GM21381 (cell line): ENCODE data around the gene TIMM17A.
"Not testable (repeated sequence)": the region's sequence is repeated elsewhere in the genome, so short reads cannot be mapped to it uniquely, and the experiment has no call there.

Source experiments
- ATAC-seq: cut with Tn5 transposase; IDR thresholded peaks from one replicate; pipeline ENCODE4 v1.9.1; 2021; ENCODE audit warnings: mild to moderate bottlenecking, moderate library complexity; ENCODE audit not compliant: unreplicated experiment

The TIMM17A gene

DNA sequence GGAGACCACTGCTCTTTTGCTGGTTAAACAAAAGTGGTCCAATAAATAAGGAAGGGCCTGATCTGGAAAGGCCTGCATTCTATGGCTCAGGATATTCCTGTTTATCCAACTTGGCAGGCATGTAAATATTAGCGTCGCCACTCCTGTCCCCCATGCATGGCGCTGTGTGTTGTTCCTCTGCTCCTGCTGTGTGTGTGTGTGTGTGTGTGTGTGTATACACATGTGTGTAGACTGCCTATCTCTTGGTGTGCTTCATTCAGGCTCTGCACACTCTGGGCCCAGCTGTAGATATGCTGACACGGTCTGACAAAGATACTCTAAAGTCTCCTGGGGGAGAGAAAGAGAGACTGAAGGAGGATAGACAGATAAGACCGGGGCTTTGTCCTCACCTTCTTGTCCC, 15.7 kb upstream of the TIMM17A start:
- ATAC-seq = no peak

GRCh38 chr1:201940316-201940715, 15.0 kb upstream of the TIMM17A start:
- not testable (repeated sequence) for ATAC-seq

DNA sequence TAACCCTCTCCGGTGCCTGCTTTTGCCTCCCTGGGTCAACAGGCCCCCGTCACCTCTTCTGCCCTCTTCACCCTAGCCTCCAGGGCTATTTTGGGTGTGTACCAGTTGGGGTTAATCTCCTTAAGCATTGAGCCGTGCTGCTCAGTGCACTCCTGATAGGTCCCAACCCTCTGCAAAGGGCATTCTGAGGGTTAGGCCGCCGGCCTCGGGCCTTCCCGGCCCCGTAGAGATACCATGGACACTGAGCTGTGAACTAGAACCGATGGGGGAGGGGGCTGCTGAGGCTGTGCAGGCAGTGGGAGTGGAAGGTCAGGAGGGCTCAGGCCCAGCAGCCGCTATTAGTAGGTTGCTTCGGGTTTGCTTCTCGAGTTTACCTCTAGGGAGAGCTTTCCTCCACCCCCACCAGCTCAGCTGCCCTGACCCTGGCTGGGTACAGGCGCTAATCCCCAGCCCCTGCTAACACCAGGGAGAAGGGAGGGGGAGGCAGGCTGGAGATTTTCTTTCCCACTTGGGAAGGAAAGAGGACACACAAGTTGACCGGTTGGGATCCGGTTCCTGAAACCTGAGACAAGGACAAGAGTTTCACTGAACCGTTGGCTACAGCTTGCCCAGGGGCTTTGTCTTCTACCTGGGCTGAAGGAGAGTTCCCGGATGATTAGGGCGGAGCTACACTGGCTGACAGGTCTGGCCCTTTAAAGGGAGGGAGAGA, 13.7 kb upstream of the TIMM17A start:
- ATAC-seq = no peak

DNA sequence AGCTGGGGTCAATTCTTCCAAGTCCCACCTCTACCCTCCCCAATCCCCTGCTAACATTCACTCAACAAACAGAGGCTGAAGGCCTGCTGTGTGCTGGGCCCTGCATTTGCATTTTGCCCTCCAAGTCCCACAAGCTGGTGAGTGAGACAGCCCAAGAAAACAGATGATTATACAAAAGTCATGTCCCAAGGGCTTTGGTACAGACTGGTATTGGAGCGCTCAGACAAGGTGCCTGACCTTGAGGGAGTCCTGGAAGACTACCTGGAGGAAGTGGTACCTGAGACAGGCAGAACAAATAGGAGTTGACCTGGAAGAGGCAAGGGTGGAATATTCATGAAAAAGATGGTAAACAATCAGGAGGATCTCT, 13.2 kb upstream of the TIMM17A start:
- ATAC-seq = no peak

DNA sequence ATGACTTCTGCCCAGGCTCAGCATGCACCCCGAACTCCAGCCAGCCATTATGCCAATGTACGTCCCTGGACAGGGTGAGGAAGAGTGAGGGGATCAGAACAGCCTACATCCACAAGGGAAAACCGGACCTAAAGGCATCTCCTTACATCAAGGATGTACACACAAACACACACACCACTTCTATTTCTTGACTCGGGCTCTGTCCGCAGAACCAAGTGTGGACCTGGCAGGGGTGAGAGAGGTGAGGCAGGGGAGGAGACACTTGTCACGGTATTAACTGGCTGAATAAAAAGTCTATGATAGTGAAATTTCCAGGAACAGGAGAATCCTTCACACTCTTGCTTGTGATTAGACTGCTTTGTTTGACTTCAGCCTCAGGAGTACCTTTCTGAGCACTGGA, 11.3 kb upstream of the TIMM17A start:
- no peak for ATAC-seq

DNA sequence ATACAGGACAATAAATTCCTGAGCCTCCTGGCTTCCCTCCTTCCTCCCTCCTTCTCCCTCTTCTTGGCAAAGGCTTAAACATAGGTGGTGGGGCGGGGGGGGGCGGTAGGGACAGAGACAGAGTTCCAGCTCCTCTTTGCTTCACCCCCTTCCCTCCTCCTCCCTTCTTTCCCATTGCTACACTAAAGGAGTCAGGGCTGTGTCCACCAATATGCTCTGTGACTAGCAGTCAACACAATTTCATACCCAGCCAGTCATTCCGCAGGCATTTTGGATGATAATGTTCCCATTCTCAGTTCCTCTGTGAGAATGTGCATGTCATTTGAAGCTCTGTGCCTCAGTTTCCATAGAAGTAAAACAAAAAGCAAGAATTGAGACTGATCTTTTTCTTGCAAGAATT, 10.7 kb upstream of the TIMM17A start:
- no peak for ATAC-seq

GRCh38 chr1:201945157-201945556, 10.1 kb upstream of the TIMM17A start:
- no peak for ATAC-seq

GRCh38 chr1:201945863-201946223, 9.5 kb upstream of the TIMM17A start:
- ATAC-seq = no peak

DNA sequence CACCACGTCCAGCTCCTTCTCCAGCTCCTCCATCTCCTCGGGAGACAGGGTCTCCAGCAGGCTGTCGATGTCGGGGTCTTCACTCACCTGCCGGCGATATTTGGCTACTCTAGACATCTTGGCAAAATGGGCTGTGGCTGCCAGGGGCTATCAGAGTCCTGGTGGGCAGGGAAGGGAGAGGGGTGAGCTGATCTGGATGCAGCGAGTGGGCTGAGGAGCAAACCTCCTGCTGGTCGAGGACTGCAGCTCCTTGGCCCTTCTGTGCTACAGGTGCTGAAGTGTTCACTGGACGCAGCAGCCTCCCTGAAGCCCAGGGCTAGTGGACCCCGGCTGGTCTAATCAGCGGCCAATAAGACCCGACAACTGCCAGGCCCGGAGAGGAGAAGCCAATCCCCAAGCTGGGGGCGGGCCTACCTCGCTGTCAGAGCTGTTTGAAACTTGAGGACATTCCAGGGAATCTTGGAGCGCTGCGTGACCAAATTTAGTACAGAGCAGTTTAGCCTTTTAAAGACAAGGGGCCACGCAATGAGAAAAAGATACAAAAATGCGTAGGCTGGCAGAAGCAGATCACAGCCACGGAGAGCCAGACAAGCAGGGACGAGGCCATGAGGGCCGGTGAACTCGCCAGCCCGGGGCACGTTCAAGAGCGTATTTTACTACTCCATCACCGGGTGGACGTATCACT, 8.9 kb upstream of the TIMM17A start, which contains the start of gene LMOD1:
Gene LMOD1, minus strand, starts transcription at position 325 of the 685 bp plus-strand sequence. Its CDS starts 208 bp downstream, at position 117.
- no peak for ATAC-seq

GRCh38 chr1:201947697-201948008, 7.7 kb upstream of the TIMM17A start:
- no peak for ATAC-seq

DNA sequence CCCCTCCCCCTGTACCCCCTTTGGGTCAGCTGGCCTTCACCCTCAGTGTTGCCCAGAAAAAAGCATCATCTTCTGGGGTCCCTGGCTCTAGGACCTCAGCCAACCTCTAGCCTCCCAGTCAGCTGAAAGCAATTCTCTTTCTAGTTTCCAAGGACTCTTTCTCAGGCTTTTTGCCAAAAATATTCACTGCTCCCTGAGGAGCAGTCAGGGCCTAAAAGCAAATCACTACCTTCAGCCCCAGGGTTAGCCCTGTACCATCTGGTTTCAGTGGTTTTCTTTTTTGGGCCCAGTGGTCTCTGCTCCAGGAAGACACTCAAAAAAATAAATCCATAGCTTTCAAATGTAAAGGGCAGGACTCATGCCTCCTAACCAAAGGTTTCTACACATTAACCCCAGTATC, 5.8 kb upstream of the TIMM17A start:
- no peak for ATAC-seq

- ATAC-seq = no peak
These were observed 867 bp upstream of the TIMM17A start for GRCh38 chr1:201954263-201955008.

DNA sequence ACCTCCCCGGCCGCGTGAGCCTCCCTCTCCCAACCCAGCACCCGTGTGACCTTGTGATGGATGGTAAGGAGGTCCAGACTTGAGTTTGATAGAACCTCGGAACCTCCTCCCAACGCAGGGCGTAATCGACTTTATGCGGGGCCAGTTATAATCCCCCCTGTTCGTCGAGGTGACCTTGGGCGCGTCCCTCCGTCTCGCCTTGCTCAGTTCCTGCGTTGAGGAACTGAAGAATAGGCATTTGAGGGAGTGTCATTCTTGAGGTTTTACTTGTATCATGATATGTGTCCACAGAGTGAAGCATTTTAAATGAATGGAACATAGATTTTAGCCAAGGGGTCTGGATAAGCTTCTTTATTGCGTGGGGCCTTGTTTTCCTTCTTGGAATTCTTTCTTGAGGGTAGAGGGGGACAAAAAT, 433 bp downstream of the TIMM17A start:
- peak; percentile 30 for ATAC-seq

DNA sequence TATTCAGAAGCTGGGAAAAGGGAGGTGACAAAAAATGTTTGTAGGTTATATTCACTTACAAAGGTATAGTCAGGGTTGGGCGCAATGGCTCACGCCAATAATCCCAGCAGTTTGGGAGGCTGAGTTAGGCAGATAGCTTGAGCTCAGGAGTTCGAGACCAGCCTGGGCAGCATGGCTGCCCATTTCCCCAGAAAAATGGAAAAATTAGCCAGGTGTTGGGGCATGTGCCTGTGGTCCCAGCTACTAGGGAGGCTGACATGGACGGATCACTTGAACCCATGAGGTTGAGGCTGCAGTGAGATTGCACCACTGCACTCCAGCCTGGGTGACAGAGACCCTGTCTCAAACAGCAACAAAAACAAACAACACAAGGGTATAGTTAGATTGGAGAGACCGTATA, 3.0 kb downstream of the TIMM17A start:
- ATAC-seq = no peak

GRCh38 chr1:201962382-201962781, 7.1 kb downstream of the TIMM17A start:
- not testable (repeated sequence) for ATAC-seq

DNA sequence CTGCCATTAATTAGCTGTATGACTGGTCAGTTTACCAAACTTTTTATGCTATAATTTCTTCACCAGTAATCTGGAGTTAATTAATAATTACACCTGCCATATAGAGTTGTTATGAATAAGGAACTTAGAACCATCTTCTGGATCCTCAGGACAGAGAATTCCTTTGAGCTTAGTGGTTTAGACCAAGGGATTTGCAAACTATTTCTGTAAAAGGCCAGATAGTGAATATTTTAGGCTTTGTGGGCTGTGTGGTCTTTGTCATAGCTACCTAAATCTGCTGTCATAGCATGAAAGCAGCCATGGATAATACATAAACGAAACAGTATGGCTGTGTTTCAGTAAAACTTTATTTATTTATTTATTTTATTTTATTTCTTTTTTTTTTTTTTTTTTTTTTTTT, 9.0 kb downstream of the TIMM17A start:
- ATAC-seq = no peak

GRCh38 chr1:201966171-201966570, 10.9 kb downstream of the TIMM17A start:
- no peak for ATAC-seq

GRCh38 chr1:201968202-201968925, 13.1 kb downstream of the TIMM17A start:
- ATAC-seq = no peak

- no peak for ATAC-seq
These were observed 15.2 kb downstream of the TIMM17A start for GRCh38 chr1:201970334-201971159.

GRCh38 chr1:201982082-201982622, 26.8 kb downstream of the TIMM17A start:
- no peak for ATAC-seq
